IMR-90 (cell line): ENCODE measurements around the gene NR5A2. TPM values are rescaled to one million over a fixed set of nuclear protein-coding genes. Genes with fewer than 3 reads are reported as not detected.

Experiments
- ATAC-seq: fragments of 200-7000 bp; cut with Tn5 transposase; 2 replicates; pipeline ENCODE4 v1.9.1; 2020; ENCODE audit warnings: low read depth, mild to moderate bottlenecking, moderate library complexity
- BruUV-seq: library from RNA; stranded (reverse); fragments of 400-500 nt; replicated peaks from 2 replicates; lab custom pipeline; 2021; lab: Mats Ljungman, UMichigan
- CTCF ChIA-PET: fragments of 300-600 bp; formaldehyde crosslinking; extraction: SDS; loops from one replicate; lab custom pipeline; 2021; ENCODE audit warnings: antibody characterized with exemption; lab: Yijun Ruan, JAX
- POLR2A ChIA-PET: fragments of 300-600 bp; sonication (Branson Sonifier 250); formaldehyde crosslinking; loops from one replicate; lab custom pipeline; 2022; ENCODE audit warnings: antibody characterized with exemption; ENCODE audit not compliant: unreplicated experiment; lab: Charles Lee
- DNase-seq: peaks from one replicate; pipeline ENCODE4 v3.0.0; 2013
- H2AFZ ChIP-seq: replicated peaks from 2 replicates; pipeline ENCODE3; 2013; ENCODE audit warnings: low read length, mild to moderate bottlenecking; ENCODE audit not compliant: poor library complexity
- H2AK5ac ChIP-seq: 2 replicates; pipeline ENCODE4 v1.6.1; 2013; ENCODE audit warnings: low read depth, low read length, inconsistent platforms
- H2AK9ac ChIP-seq: replicated peaks from 2 replicates; pipeline ENCODE3; 2013; ENCODE audit warnings: mild to moderate bottlenecking, low read depth, low read length, moderate library complexity; ENCODE audit not compliant: poor library complexity
- H2BK120ac ChIP-seq: 2 replicates; pipeline ENCODE4 v1.6.1; 2013; ENCODE audit warnings: low read depth, low read length, inconsistent platforms
- H2BK15ac ChIP-seq: 3 replicates; pipeline ENCODE4 v1.6.1; 2013; ENCODE audit warnings: low read depth, low read length, inconsistent platforms
- H2BK20ac ChIP-seq: 2 replicates; pipeline ENCODE4 v1.6.1; 2013; ENCODE audit warnings: low read depth, mild to moderate bottlenecking, inconsistent platforms, low read length, moderate library complexity
- H2BK5ac ChIP-seq: 2 replicates; pipeline ENCODE4 v1.6.1; 2013; ENCODE audit warnings: mild to moderate bottlenecking, low read depth, low read length, inconsistent platforms; ENCODE audit not compliant: poor library complexity, severe bottlenecking
- H3K14ac ChIP-seq: replicated peaks from 2 replicates; pipeline ENCODE4 v1.6.1; 2013; ENCODE audit warnings: low read depth, low read length, inconsistent platforms
- H3K18ac ChIP-seq: 2 replicates; pipeline ENCODE4 v1.6.1; 2013; ENCODE audit warnings: low read depth, low read length, control low read depth
- H3K23ac ChIP-seq: 2 replicates; pipeline ENCODE4 v1.6.1; 2013; ENCODE audit warnings: low read depth, low read length, inconsistent platforms
- H3K27ac ChIP-seq: 2 replicates; pipeline ENCODE4 v1.5.1; 2013; ENCODE audit warnings: mild to moderate bottlenecking, control low read depth, low read length; ENCODE audit not compliant: insufficient read depth
- H3K27me3 ChIP-seq: 2 replicates; pipeline ENCODE4 v1.6.1; 2013; ENCODE audit warnings: low read length; ENCODE audit not compliant: control insufficient read depth, insufficient read depth
- H3K36me3 ChIP-seq: 2 replicates; pipeline ENCODE4 v1.6.1; 2013; ENCODE audit warnings: low read length, mixed read lengths; ENCODE audit not compliant: control insufficient read depth, insufficient read depth
- H3K4ac ChIP-seq: 2 replicates; pipeline ENCODE4 v1.6.1; 2013; ENCODE audit warnings: low read depth, low read length, inconsistent platforms
- H3K4me1 ChIP-seq: 2 replicates; pipeline ENCODE4 v1.6.1; 2013; ENCODE audit warnings: low read length, mixed read lengths; ENCODE audit not compliant: control insufficient read depth, insufficient read depth
- H3K4me2 ChIP-seq: 2 replicates; pipeline ENCODE4 v1.6.1; 2013; ENCODE audit warnings: low read depth, mild to moderate bottlenecking, control low read depth, low read length, moderate library complexity
- H3K4me3 ChIP-seq: 2 replicates; pipeline ENCODE4 v1.5.1; 2013; ENCODE audit warnings: low read depth, mild to moderate bottlenecking, control low read depth, low read length, moderate library complexity; ENCODE audit not compliant: insufficient read depth
- H3K56ac ChIP-seq: 2 replicates; pipeline ENCODE4 v1.6.1; 2013; ENCODE audit warnings: low read length, inconsistent platforms; ENCODE audit not compliant: insufficient read depth; ENCODE audit errors: extremely low read depth
- H3K79me1 ChIP-seq, 2 experiments: 2 replicates each; pipeline ENCODE4 v1.6.1; 2013; ENCODE audit warnings: low read length in 2 of 2, inconsistent platforms in 1 of 2, low read depth in 1 of 2
- H3K9ac ChIP-seq: 2 replicates; pipeline ENCODE4 v1.6.1; 2013; ENCODE audit warnings: low read depth, low read length, control low read depth
- H3K9me1 ChIP-seq: 2 replicates; pipeline ENCODE4 v1.6.1; 2013; ENCODE audit warnings: low read length, inconsistent platforms; ENCODE audit not compliant: insufficient read depth
- H3K9me3 ChIP-seq: 2 replicates; pipeline ENCODE4 v1.6.1; 2013; ENCODE audit warnings: low read length; ENCODE audit not compliant: control insufficient read depth, insufficient read depth
- H4K20me1 ChIP-seq: 2 replicates; pipeline ENCODE4 v1.6.1; 2013; ENCODE audit warnings: low read length, inconsistent platforms; ENCODE audit not compliant: insufficient read depth
- H4K5ac ChIP-seq: 2 replicates; pipeline ENCODE4 v1.6.1; 2013; ENCODE audit warnings: mild to moderate bottlenecking, low read depth, low read length, control low read depth
- H4K8ac ChIP-seq, 2 experiments: 2 replicates each; pipeline ENCODE4 v1.6.1; 2013; ENCODE audit warnings: low read depth in 2 of 2, low read length in 2 of 2, control low read depth in 1 of 2, inconsistent platforms in 1 of 2
- H4K91ac ChIP-seq: 2 replicates; pipeline ENCODE4 v1.6.1; 2013; ENCODE audit warnings: low read depth, low read length, inconsistent platforms; ENCODE audit not compliant: insufficient read depth
- BHLHE40 ChIP-seq: fragments of 150-350 bp; IDR thresholded peaks from 2 replicates; pipeline ENCODE4 v1.6.1; 2016; ENCODE audit warnings: mild to moderate bottlenecking, low read depth, low read length
- CTCF ChIP-seq: conservative IDR thresholded peaks from 2 replicates; pipeline ENCODE4 v1.5.1; 2012; ENCODE audit warnings: mild to moderate bottlenecking, low read depth, low read length, improper control_type of control experiment
- ELK1 ChIP-seq: fragments of 150-350 bp; IDR thresholded peaks from 2 replicates; pipeline ENCODE4 v1.6.1; 2016; ENCODE audit warnings: low read depth, mild to moderate bottlenecking, low read length, moderate library complexity, borderline replicate concordance
- FOS ChIP-seq: fragments of 150-350 bp; IDR thresholded peaks from 2 replicates; pipeline ENCODE4 v1.6.1; 2016; ENCODE audit warnings: low read depth, low read length
- RAD21 ChIP-seq: IDR thresholded peaks from 2 replicates; pipeline ENCODE4 v1.6.1; 2012; ENCODE audit warnings: low read length, improper control_type of control experiment
- RCOR1 ChIP-seq: IDR thresholded peaks from 2 replicates; pipeline ENCODE4 v1.6.1; 2012; ENCODE audit warnings: mild to moderate bottlenecking, low read length, improper control_type of control experiment; ENCODE audit not compliant: insufficient replicate concordance
- WGBS, 2 experiments: methylation state at CpG; one replicate each; pipeline versions ENCODE4 v1.1.5 to v1.1.7; 2013; ENCODE audit warnings: missing lambda C conversion rate in 2 of 2; ENCODE audit not compliant: insufficient read length in 1 of 2; ENCODE audit errors: extremely low coverage in 2 of 2; 5-methylcytosine and 5-hydroxymethylcytosine counted together
- dilution Hi-C: fragments of 300-500 bp; cut with HindIII; formaldehyde crosslinking; loops from one replicate; pipeline ENCODE4 v1.14.3; 2018; ENCODE audit warnings: low sequenced_read_pairs; ENCODE audit not compliant: unreplicated experiment
- in situ Hi-C: fragments of 300-500 bp; cut with MboI; formaldehyde crosslinking; loops from 3 replicates; pipeline ENCODE4 v1.14.3; 2019; ENCODE audit warnings: low sequenced_read_pairs, inconsistent platforms, mixed read lengths
- intact Hi-C: fragments of 100-400 bp; cut with micrococcal nuclease; formaldehyde crosslinking; loops from 2 replicates; pipeline ENCODE4 v1.10.0; 2022
- polyA plus RNA-seq, 3 experiments: library from polyadenylated mRNA; depleted of rRNA; stranded (reverse); fragments of >200 nt; gene quantifications; 2 replicates each; pipeline ENCODE4 v1.2.3, GENCODE V29; 2012; ENCODE audit warnings: low replicate concordance in 1 of 3
- total RNA-seq: library from RNA; depleted of rRNA; stranded (reverse); fragments of >200 nt; gene quantifications from 2 replicates; pipeline ENCODE4 v1.2.3, GENCODE V29; 2012

The NR5A2 gene
- total and polyA plus RNA-seq, 2 of the 4 experiments (the other 2 are of a cell fraction), result 0.03 to 0.18 TPM

- Histone ChIP-seq H4K20me1 (no peaks in the 10 kb centered on the region), H2BK5ac (no peak overlapping the region), H3K27me3 (peaks cover 3% of the 10 kb centered on the region), H3K4me3 (no peak overlapping the region), H2AK5ac (no peak overlapping the region), H3K36me3 (no peaks in the 10 kb centered on the region), H3K18ac (no peak overlapping the region), H2BK15ac (no peak overlapping the region), H4K91ac (no peak overlapping the region), H2AFZ (no peak overlapping the region), H3K4me1 (no peaks in the 10 kb centered on the region), H3K4ac (no peak overlapping the region), H3K9ac (no peak overlapping the region), H4K5ac (no peak overlapping the region), H2BK20ac (no peak overlapping the region), H3K4me2 (no peak overlapping the region), H2AK9ac (no peak overlapping the region), H3K23ac (no peak overlapping the region), H3K14ac (no peak overlapping the region), H3K9me3 (no peaks in the 10 kb centered on the region), H3K27ac (no peak overlapping the region), H2BK120ac (no peak overlapping the region), H3K56ac (no peak overlapping the region), H4K8ac (no peak overlapping the region), H3K9me1 (no peaks in the 10 kb centered on the region), H3K79me1 (no peaks in the 10 kb centered on the region)
- TF ChIP-seq ELK1, result no peak
- TF ChIP-seq BHLHE40, result no peak
- TF ChIP-seq RCOR1, result no peak
- TF ChIP-seq RAD21, result no peak
- 0 out of 2 replicates have a peak, but pooled peaks have one; percentile 16 for TF ChIP-seq CTCF
- TF ChIP-seq FOS, result no peak
- POLR2A ChIA-PET, result no interaction called here
- dilution Hi-C loops (no loop called here), intact Hi-C loops (no loop called here), in situ Hi-C loops (no loop called here)
- WGBS, 2 experiments, result no CpG with 5 or more reads among the region's 5 CpGs
- CTCF ChIA-PET, result no interaction called here
- ATAC-seq, result no peak
- DNase-seq, result peak; percentile 8
- no TSS peak for BruUV-seq
Observed at GRCh38 chr1:200090252-200091159, 63.0 kb downstream of the NR5A2 start.
